ENCODE data around the gene FGF22. TPM values are rescaled to one million over a fixed set of nuclear protein-coding genes. Genes with fewer than 3 reads are reported as not detected.

FGF22 gene
- total and polyA plus RNA-seq, 2 of the 13 experiments (the other 11 are each of a cell fraction or from before 2014, with no cell fraction given) = 0.24 TPM; not detected in 1

DNA sequence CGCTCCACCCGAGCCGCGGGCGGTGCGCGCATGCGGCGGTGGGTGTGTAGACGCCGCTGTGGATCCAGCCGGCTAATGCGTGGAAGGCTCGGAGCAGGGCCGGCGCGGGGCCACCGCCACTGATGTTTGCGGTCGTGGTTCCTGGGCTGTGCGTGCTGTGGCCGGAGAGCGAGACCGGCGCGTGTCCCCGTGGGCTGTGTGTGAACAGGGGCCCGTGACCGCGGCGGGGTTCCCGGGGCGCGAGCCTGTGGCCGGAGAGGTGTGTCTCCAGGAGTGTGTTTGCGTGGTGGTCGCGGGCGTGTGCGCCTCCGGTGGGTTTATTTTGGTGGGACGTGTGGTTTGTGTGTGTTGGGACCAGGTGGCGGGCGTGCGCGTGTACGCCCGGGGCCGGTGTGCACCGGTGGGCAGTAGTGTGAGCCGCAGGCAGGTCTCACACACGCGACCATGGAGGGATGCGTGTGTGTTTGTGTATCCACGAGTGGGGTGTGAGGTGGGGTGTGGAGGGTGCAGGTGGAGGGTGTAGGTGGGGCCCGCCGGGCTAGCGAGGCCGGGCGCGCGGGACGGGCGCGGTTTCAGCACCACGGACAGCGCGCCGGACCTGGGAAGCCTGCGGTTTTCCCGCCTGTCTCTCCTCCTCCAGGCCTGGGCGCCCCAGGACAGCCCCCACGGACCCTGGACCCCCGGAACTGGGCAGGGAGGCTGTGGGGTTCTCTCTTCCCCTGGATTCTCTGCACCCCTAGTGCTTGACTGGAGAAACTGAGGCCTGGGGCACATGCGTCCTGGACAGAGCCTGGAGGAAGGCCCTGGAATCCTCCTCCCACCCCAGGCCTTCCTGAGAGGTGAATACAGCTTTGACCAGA lies 48.4 kb upstream of the FGF22 start (continued):
- TF ChIP-seq, protein P1, sequence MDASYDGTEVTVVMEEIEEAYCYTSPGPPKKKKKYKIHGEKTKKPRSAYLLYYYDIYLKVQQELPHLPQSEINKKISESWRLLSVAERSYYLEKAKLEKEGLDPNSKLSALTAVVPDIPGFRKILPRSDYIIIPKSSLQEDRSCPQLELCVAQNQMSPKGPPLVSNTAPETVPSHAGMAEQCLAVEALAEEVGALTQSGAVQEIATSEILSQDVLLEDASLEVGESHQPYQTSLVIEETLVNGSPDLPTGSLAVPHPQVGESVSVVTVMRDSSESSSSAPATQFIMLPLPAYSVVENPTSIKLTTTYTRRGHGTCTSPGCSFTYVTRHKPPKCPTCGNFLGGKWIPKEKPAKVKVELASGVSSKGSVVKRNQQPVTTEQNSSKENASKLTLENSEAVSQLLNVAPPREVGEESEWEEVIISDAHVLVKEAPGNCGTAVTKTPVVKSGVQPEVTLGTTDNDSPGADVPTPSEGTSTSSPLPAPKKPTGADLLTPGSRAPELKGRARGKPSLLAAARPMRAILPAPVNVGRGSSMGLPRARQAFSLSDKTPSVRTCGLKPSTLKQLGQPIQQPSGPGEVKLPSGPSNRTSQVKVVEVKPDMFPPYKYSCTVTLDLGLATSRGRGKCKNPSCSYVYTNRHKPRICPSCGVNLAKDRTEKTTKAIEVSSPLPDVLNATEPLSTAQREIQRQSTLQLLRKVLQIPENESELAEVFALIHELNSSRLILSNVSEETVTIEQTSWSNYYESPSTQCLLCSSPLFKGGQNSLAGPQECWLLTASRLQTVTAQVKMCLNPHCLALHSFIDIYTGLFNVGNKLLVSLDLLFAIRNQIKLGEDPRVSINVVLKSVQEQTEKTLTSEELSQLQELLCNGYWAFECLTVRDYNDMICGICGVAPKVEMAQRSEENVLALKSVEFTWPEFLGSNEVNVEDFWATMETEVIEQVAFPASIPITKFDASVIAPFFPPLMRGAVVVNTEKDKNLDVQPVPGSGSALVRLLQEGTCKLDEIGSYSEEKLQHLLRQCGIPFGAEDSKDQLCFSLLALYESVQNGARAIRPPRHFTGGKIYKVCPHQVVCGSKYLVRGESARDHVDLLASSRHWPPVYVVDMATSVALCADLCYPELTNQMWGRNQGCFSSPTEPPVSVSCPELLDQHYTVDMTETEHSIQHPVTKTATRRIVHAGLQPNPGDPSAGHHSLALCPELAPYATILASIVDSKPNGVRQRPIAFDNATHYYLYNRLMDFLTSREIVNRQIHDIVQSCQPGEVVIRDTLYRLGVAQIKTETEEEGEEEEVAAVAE (CRISPR knock-in tag; IDR thresholded peaks at IDR 0.05; ENCODE audit: borderline replicate concordance) = peak; percentile 63; the same call in 1 of the 2 replicates
- TF ChIP-seq, protein P2, sequence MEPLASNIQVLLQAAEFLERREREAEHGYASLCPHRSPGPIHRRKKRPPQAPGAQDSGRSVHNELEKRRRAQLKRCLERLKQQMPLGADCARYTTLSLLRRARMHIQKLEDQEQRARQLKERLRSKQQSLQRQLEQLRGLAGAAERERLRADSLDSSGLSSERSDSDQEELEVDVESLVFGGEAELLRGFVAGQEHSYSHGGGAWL (CRISPR knock-in tag; IDR thresholded peaks at IDR 0.05) = peak; percentile 94
- TF ChIP-seq, protein P3, sequence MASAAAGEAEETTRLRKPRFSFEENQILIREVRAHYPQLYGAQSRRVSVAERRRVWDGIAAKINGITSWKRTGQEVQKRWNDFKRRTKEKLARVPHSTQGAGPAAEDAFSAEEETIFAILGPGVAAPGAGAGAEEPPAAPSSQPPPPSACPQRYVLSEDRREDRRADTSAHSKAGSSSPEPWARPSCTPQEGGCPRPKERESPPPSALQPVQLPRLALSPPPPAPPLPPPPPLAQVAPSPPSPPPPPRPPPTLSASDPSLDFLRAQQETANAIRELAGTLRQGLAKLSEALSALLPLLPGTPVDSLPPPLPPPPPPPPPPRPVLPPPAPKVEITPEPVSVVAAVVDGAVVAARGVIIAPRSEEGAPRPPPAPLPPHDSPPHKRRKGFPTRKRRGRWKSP (CRISPR knock-in tag; IDR thresholded peaks at IDR 0.05) = peak; percentile 41; the same call in 1 of the 2 replicates
- peak; percentile 82; the same call in 1 of the 2 replicates for TF ChIP-seq SALL2 (CRISPR knock-in tag; IDR thresholded peaks at IDR 0.05)
- TF ChIP-seq, protein P4, sequence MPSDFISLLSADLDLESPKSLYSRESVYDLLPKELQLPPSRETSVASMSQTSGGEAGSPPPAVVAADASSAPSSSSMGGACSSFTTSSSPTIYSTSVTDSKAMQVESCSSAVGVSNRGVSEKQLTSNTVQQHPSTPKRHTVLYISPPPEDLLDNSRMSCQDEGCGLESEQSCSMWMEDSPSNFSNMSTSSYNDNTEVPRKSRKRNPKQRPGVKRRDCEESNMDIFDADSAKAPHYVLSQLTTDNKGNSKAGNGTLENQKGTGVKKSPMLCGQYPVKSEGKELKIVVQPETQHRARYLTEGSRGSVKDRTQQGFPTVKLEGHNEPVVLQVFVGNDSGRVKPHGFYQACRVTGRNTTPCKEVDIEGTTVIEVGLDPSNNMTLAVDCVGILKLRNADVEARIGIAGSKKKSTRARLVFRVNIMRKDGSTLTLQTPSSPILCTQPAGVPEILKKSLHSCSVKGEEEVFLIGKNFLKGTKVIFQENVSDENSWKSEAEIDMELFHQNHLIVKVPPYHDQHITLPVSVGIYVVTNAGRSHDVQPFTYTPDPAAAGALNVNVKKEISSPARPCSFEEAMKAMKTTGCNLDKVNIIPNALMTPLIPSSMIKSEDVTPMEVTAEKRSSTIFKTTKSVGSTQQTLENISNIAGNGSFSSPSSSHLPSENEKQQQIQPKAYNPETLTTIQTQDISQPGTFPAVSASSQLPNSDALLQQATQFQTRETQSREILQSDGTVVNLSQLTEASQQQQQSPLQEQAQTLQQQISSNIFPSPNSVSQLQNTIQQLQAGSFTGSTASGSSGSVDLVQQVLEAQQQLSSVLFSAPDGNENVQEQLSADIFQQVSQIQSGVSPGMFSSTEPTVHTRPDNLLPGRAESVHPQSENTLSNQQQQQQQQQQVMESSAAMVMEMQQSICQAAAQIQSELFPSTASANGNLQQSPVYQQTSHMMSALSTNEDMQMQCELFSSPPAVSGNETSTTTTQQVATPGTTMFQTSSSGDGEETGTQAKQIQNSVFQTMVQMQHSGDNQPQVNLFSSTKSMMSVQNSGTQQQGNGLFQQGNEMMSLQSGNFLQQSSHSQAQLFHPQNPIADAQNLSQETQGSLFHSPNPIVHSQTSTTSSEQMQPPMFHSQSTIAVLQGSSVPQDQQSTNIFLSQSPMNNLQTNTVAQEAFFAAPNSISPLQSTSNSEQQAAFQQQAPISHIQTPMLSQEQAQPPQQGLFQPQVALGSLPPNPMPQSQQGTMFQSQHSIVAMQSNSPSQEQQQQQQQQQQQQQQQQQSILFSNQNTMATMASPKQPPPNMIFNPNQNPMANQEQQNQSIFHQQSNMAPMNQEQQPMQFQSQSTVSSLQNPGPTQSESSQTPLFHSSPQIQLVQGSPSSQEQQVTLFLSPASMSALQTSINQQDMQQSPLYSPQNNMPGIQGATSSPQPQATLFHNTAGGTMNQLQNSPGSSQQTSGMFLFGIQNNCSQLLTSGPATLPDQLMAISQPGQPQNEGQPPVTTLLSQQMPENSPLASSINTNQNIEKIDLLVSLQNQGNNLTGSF (CRISPR knock-in tag; IDR thresholded peaks at IDR 0.05) = peak; percentile 92
- TF ChIP-seq WIZ (CRISPR knock-in tag; IDR thresholded peaks at IDR 0.05) = peak; percentile 74
- TF ChIP-seq KLF15 (CRISPR knock-in tag; IDR thresholded peaks at IDR 0.05; ENCODE audit: borderline replicate concordance) = peak; percentile 90; the same call in 1 of the 2 replicates
- peak; percentile 84; the same call in 1 of the 2 replicates for TF ChIP-seq MTF2 (CRISPR knock-in tag; IDR thresholded peaks at IDR 0.05; ENCODE audit: borderline replicate concordance)
- TF ChIP-seq ZNF850 (CRISPR knock-in tag; conservative IDR thresholded peaks at IDR 0.05) = no peak
- TF ChIP-seq ZNF749 (CRISPR knock-in tag; IDR thresholded peaks at IDR 0.05; ENCODE audit: borderline replicate concordance) = 0 out of 2 replicates have a peak, but pooled peaks have one; percentile 56
- TF ChIP-seq, protein P5, sequence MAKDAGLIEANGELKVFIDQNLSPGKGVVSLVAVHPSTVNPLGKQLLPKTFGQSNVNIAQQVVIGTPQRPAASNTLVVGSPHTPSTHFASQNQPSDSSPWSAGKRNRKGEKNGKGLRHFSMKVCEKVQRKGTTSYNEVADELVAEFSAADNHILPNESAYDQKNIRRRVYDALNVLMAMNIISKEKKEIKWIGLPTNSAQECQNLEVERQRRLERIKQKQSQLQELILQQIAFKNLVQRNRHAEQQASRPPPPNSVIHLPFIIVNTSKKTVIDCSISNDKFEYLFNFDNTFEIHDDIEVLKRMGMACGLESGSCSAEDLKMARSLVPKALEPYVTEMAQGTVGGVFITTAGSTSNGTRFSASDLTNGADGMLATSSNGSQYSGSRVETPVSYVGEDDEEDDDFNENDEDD (CRISPR knock-in tag; IDR thresholded peaks at IDR 0.05; ENCODE audit: borderline replicate concordance) = peak; percentile 49; the same call in 1 of the 2 replicates
- no peak for TF ChIP-seq SUZ12 (IDR thresholded peaks at IDR 0.05; ENCODE audit: low read depth, low read length)
- 0 out of 2 replicates have a peak, but pooled peaks have one; percentile 24 for TF ChIP-seq YEATS2 (CRISPR knock-in tag; IDR thresholded peaks at IDR 0.05; ENCODE audit: borderline replicate concordance)
- TF ChIP-seq IRX3 (CRISPR knock-in tag; IDR thresholded peaks at IDR 0.05; ENCODE audit: borderline replicate concordance, low read depth) = peak; percentile 35; the same call in 1 of the 2 replicates
